Astrocyte (in vitro differentiated cells and primary cell): Measurements from ENCODE around the gene PYGM. TPM values are rescaled to one million over a fixed set of nuclear protein-coding genes. Genes with fewer than 3 reads are reported as not detected.

Experiments used
- DNase-seq: peaks from one replicate; pipeline ENCODE4 v3.0.0-alpha.2; 2010; ENCODE audit warnings: low read depth
- FAIRE-seq: peaks from 2 replicates; lab custom pipeline; 2011; peaks lifted over from hg19 to GRCh38; lab: Jason Lieb, UNC
- H2AFZ ChIP-seq: 2 replicates; pipeline ENCODE4 v1.6.0; 2012; ENCODE audit warnings: low read depth, low read length, inconsistent platforms
- H3K27ac ChIP-seq: 2 replicates; pipeline ENCODE4 v1.5.1; 2011; ENCODE audit warnings: low read depth, low read length, inconsistent platforms
- H3K27me3 ChIP-seq: 2 replicates; pipeline ENCODE4 v1.6.0; 2011; ENCODE audit warnings: low read length, inconsistent platforms; ENCODE audit not compliant: insufficient read depth
- H3K36me3 ChIP-seq: 2 replicates; pipeline ENCODE4 v1.5.1; 2011; ENCODE audit warnings: low read length, inconsistent platforms; ENCODE audit not compliant: insufficient read depth
- H3K4me1 ChIP-seq: 2 replicates; pipeline ENCODE4 v1.5.1; 2011; ENCODE audit warnings: low read length, inconsistent platforms; ENCODE audit not compliant: insufficient read depth
- H3K4me2 ChIP-seq: 2 replicates; pipeline ENCODE4 v1.6.0; 2012; ENCODE audit warnings: low read length, inconsistent platforms
- H3K4me3 ChIP-seq: 2 replicates; pipeline ENCODE4 v1.5.1; 2011; ENCODE audit warnings: low read depth, mild to moderate bottlenecking, low read length, inconsistent platforms; ENCODE audit not compliant: insufficient read depth
- H3K79me2 ChIP-seq: 2 replicates; pipeline ENCODE4 v1.6.0; 2012; ENCODE audit warnings: mild to moderate bottlenecking, low read length, inconsistent platforms; ENCODE audit not compliant: insufficient read depth
- H3K9ac ChIP-seq: 2 replicates; pipeline ENCODE4 v1.6.0; 2012; ENCODE audit warnings: mild to moderate bottlenecking, low read length, inconsistent platforms
- H3K9me3 ChIP-seq: 2 replicates; pipeline ENCODE4 v1.5.1; 2012; ENCODE audit warnings: low read depth, mild to moderate bottlenecking, low read length, inconsistent platforms; ENCODE audit not compliant: insufficient read depth
- H4K20me1 ChIP-seq: 2 replicates; pipeline ENCODE4 v1.6.0; 2012; ENCODE audit warnings: low read length, inconsistent platforms; ENCODE audit not compliant: insufficient read depth
- H3K27ac Mint-ChIP-seq: one replicate; pipeline ENCODE4 v1.8.0; 2021; ENCODE audit warnings: mild to moderate bottlenecking, mixed read lengths; ENCODE audit not compliant: unreplicated experiment
- H3K27me3 Mint-ChIP-seq: one replicate; pipeline ENCODE4 v1.8.0; 2021; ENCODE audit warnings: low read depth, mixed read lengths; ENCODE audit not compliant: unreplicated experiment
- H3K36me3 Mint-ChIP-seq: one replicate; pipeline ENCODE4 v1.8.0; 2021; ENCODE audit warnings: low read depth, mixed read lengths; ENCODE audit not compliant: unreplicated experiment
- H3K4me1 Mint-ChIP-seq: one replicate; pipeline ENCODE4 v1.8.0; 2021; ENCODE audit warnings: low read depth, mixed read lengths; ENCODE audit not compliant: unreplicated experiment
- H3K4me3 Mint-ChIP-seq: one replicate; pipeline ENCODE4 v1.8.0; 2021; ENCODE audit warnings: mild to moderate bottlenecking, moderate library complexity, mixed read lengths; ENCODE audit not compliant: unreplicated experiment
- H3K9me3 Mint-ChIP-seq: one replicate; pipeline ENCODE4 v1.8.0; 2021; ENCODE audit warnings: mild to moderate bottlenecking, mixed read lengths; ENCODE audit not compliant: unreplicated experiment
- EZH2 ChIP-seq: IDR thresholded peaks from 2 replicates; pipeline ENCODE4 v1.6.1; 2012; ENCODE audit warnings: mild to moderate bottlenecking, low read length, inconsistent platforms; ENCODE audit not compliant: insufficient read depth
- total RNA-seq: library from RNA; stranded (reverse); gene quantifications from 2 replicates; pipeline ENCODE4 v1.2.1, GENCODE V29; 2021
- TF ChIP-seq, protein P1 (sequence below): IDR thresholded peaks from 2 replicates; pipeline ENCODE4 v1.5.1; 2011; ENCODE audit warnings: low read depth, mild to moderate bottlenecking, inconsistent platforms, low read length, moderate library complexity; ENCODE audit not compliant: insufficient read depth

Gene PYGM
- total RNA-seq, 1 donor from 2014 or later = 0.68 TPM

DNA sequence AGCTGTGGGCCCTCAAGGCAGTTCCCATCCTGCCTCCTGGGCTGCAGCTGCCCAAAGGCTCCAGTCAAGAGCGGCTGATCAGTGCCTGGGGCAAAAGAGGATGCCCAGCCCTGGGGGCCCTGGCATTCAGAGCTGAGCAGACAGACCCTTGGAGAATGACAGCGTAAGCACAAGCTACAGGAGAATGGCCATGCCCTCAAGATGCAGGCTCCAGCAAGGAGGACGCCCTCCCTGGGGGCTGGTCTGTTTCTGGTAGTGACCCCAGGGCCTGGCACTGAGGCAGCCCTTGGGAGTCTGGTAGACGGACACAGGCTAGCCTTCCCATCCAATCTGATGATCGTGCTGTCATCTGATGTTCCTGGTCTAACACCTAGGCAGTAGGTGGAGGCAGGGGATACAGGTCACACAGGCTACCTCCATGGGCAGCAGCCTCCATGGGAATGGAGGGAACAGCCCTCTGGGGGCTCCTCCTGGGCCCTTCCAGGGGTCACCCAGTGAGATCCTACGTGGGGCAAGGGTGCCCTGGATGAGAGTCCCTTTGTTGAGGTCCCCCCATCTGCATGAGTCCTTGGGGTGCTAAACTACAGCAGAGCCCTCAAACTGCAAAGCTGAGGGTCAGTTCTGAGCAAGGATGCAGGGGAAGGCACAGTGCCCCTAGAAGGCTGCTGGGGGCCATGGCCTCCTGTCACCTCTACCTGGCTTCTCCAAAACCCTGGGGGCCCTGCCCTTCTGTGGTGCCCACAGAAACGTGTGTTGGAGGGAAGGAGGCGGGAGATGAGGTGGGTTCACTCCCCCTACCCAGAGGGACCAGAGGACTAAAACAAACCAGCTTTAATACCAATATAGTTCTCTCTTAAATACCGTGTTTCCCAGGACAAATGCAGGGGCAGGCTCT lies 28.8 kb upstream of the PYGM start:
- no peak for FAIRE-seq

DNA sequence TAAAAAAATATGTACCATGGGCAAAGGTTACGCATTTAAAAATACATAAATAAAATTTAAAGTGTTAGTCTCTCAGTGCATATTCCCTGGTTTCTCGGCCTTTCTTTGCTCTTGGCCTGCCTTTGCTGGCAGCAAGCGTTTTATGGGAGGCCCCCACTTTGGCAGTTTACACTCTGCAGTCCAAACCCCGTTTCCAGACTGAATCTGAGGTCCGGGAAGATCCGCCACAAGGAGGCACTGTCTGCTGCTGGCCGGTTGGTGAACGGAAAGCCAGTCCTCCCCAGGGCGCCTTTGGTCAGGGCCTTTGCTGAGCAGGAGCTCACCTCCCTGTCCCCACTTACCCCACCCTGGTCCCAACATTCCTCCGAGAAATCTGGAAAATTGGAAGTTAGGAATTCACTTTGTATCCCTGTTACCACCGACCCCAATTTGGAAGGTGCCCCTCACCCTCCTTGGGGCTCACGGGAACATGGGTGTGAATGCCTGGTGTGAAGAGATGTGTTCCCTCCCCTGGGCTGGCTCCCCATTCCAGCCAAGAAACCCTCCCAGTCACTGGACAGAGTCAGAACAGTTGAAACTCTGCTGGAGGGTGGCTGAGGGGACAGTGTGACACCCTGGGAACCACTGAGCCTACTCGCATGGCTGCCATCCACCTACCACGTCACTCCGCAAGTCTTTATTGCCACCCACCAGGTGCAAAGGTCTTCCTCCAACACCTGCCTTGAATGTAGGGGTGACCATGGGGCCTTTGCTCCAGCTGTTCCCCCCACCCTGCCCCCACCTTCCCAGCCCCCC lies 27.9 kb upstream of the PYGM start:
- H3K36me3 Mint-ChIP-seq = peaks cover 8% of the 10 kb centered on the region
- H3K4me1 ChIP-seq = no peaks in the 10 kb centered on the region
- DNase-seq = no peak
- H3K9me3 ChIP-seq = no peaks in the 10 kb centered on the region
- H3K27me3 ChIP-seq = no peaks in the 10 kb centered on the region
- no peaks in the 10 kb centered on the region for H3K9me3 Mint-ChIP-seq
- no peaks in the 10 kb centered on the region for H3K36me3 ChIP-seq
- no peak overlapping the region for H3K27ac Mint-ChIP-seq
- no peak overlapping the region for H3K4me2 ChIP-seq
- no peak overlapping the region for H3K27ac ChIP-seq
- no peaks in the 10 kb centered on the region for H3K4me1 Mint-ChIP-seq
- H4K20me1 ChIP-seq = no peaks in the 10 kb centered on the region
- no peaks in the 10 kb centered on the region for H3K27me3 Mint-ChIP-seq
- H3K79me2 ChIP-seq = no peaks in the 10 kb centered on the region
- TF ChIP-seq, protein P1, sequence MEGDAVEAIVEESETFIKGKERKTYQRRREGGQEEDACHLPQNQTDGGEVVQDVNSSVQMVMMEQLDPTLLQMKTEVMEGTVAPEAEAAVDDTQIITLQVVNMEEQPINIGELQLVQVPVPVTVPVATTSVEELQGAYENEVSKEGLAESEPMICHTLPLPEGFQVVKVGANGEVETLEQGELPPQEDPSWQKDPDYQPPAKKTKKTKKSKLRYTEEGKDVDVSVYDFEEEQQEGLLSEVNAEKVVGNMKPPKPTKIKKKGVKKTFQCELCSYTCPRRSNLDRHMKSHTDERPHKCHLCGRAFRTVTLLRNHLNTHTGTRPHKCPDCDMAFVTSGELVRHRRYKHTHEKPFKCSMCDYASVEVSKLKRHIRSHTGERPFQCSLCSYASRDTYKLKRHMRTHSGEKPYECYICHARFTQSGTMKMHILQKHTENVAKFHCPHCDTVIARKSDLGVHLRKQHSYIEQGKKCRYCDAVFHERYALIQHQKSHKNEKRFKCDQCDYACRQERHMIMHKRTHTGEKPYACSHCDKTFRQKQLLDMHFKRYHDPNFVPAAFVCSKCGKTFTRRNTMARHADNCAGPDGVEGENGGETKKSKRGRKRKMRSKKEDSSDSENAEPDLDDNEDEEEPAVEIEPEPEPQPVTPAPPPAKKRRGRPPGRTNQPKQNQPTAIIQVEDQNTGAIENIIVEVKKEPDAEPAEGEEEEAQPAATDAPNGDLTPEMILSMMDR = peak; percentile 67
- TF ChIP-seq EZH2 = no peak
- no peak overlapping the region for H2AFZ ChIP-seq
- no peak for FAIRE-seq
- H3K4me3 Mint-ChIP-seq = no peak overlapping the region
- H3K9ac ChIP-seq = no peak overlapping the region
- H3K4me3 ChIP-seq = no peak overlapping the region

More for the DNA sequence above, 28.8 kb upstream of the PYGM start:
- Histone ChIP-seq H3K9me3 (no peaks in the 10 kb centered on the region), H3K4me1 (no peaks in the 10 kb centered on the region), H3K4me3 (no peak overlapping the region), H4K20me1 (no peaks in the 10 kb centered on the region), H3K79me2 (no peaks in the 10 kb centered on the region), H2AFZ (no peak overlapping the region), H3K27me3 (no peaks in the 10 kb centered on the region), H3K27ac (no peak overlapping the region), H3K9ac (no peak overlapping the region), H3K36me3 (no peaks in the 10 kb centered on the region), H3K4me2 (no peak overlapping the region)
- Mint-ChIP-seq H3K4me1 (no peaks in the 10 kb centered on the region), H3K9me3 (no peaks in the 10 kb centered on the region), H3K27ac (no peak overlapping the region), H3K36me3 (peaks cover 8% of the 10 kb centered on the region), H3K27me3 (no peaks in the 10 kb centered on the region), H3K4me3 (no peak overlapping the region)
- no peak for DNase-seq
- TF ChIP-seq, protein P1 = no peak
- TF ChIP-seq EZH2 = no peak
